Lower leg skin (tissue), 3 donors: Measurements from ENCODE around the gene SPATA33.

Source experiments
- CTCF ChIP-seq, 3 donors: fragments of 450-650 bp; IDR thresholded peaks; one replicate each; pipeline ENCODE4 v1.5.1; 2016; ENCODE audit warnings: antibody characterized with exemption in 3 of 3, mild to moderate bottlenecking in 3 of 3, moderate library complexity in 2 of 3
- POLR2A ChIP-seq, 2 donors: fragments of 450-650 bp; IDR thresholded peaks; one replicate each; pipeline ENCODE4 v1.6.1; 2016 to 2017; ENCODE audit warnings: antibody characterized with exemption in 2 of 2, mild to moderate bottlenecking in 1 of 2, moderate library complexity in 1 of 2

DNA sequence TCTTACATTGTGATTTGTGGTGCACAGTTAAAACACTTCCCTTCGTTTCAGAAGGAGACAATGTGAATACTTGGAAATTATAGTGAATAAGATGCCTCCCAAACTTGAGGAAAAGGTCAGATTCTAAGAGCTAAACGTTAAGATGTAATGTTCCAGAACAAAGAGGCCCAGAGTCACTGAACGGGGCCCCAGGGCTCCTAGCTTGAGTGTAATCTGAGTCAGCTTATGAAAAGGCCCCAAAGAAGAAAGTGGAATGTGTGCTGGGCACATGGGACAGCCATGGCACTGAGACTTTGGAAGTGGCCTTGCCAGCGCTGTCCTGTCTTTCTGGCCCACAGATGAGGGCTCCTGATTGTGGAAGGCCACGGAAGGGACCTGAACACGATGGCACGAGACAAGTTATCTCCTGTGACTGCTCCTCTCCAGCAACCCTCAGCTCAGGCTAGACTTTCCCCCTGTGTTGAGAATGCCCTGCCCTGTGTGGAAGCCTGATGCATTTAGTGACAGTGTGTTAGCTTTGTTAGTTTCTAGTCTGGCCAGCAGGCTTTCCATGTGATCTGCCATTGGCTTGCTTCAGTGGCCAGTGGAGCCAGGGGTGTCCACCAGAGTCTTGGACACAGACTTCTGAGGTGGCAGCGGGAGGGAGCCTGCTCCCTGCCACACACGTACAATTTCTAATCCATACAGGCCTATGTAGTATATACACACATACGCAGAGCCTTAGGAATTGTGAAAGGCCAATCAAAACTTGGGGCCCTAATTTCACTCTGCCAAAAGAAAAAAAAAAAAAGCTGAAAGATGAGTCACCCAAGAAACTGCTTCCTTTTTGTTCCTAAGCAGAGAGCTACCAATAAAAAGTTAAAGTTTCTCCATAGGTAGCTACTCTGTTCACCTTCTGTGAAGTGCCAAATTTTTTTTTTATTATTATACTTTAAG, 13.1 kb downstream of the SPATA33 start:
- TF ChIP-seq CTCF (IDR thresholded peaks at IDR 0.05) = no peak
- TF ChIP-seq POLR2A (IDR thresholded peaks at IDR 0.05) = no peak
